COLO829 (cell line): ENCODE measurements around the gene BMERB1.
A peak's percentile ranks its signal among the peaks of the same experiment; 100 is the strongest.
"Not testable (repeated sequence)": the region's sequence is repeated elsewhere in the genome, so short reads cannot be mapped to it uniquely, and the experiment has no call there.

ENCODE experiments used
- DNase-seq: peaks from one replicate; pipeline ENCODE4 v3.0.0; 2012; ENCODE audit warnings: low spot score

The BMERB1 gene

GRCh38 chr16:15523939-15524338 lies 89.6 kb downstream of the BMERB1 start:
- no peak for DNase-seq

DNA sequence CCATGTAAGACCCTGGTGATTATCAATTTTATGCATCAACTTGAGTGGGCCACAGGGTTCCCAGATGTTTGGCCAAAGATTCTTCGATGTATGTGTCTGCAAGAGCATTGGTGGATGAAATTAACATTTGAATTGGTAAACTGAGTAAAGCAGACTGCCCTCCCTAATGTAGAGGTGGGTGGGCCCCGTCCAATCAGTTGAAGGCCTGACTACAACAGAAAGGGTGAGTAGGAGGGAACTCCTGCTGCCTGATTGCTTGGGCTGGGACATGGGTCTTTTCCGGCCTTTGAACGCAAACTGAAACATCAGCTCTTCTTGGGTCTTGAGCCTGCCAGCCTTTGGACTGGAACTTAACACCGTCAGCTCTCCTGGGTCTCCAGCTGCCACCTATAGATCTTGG lies 90.6 kb downstream of the BMERB1 start:
- DNase-seq = no peak

GRCh38 chr16:15526097-15526496 lies 91.7 kb downstream of the BMERB1 start:
- no peak for DNase-seq

DNA sequence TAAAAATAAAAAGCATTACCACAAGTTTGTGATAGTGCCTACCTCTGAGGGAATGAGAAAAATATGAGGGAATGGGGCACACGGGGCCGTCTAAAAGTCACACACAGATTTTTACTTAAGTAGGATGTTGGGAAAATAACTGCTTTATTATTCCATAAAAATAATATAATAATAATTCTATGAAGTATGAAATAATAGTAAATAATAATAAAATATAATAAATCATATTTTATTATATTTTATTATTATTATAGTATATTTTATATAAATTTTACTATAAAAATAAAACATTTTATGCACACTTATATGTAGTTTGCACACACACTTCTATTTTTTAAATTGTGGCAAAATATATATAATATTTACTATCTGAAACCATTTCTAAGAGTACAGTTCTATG lies 92.3 kb downstream of the BMERB1 start:
- no peak for DNase-seq

- DNase-seq = peak; percentile 69
Observed at GRCh38 chr16:15529673-15530072, 95.3 kb downstream of the BMERB1 start.

- no peak for DNase-seq
Observed at GRCh38 chr16:15530085-15530484, 95.7 kb downstream of the BMERB1 start.

GRCh38 chr16:15532825-15533224 lies 98.4 kb downstream of the BMERB1 start:
- no peak for DNase-seq

DNA sequence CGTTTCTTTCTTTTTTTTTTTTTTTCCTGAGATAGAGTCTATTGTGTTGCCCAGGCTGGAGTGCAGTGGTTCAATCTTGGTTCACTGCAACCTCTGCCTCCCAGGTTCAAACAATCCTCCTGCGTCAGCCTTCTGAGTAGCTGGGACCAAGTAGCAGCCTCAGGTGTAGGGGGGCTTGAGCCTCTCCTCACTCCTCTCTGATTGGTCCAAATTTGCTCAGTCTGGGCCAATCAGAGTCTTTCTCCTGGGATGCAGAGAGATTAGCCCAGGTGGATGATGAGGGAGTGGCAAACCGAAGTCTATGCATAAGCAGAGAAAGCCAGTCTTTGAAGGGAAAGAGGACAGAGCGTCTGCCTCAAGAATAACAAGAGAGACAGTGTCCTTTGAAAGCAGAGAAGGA lies 99.0 kb downstream of the BMERB1 start:
- no peak for DNase-seq

DNA sequence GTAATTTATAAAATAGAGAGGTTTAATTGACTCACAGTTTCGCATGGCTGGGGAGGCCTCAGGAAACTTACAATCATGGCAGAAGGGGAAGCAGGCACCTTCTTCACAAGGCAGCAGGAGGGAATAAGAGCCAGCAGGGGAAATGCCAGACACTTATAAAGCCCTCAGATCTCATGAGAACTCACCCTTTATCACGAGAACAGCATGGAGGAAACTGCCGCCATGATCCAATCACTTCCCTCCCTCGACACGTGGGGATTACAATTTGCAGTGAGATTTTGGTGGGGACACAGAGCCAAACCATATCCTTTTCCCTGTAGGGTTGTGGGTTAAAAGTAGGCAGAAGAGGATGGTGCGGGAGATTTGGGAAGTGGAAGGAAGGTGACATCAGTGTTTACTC lies 101.4 kb downstream of the BMERB1 start:
- no peak for DNase-seq

DNA sequence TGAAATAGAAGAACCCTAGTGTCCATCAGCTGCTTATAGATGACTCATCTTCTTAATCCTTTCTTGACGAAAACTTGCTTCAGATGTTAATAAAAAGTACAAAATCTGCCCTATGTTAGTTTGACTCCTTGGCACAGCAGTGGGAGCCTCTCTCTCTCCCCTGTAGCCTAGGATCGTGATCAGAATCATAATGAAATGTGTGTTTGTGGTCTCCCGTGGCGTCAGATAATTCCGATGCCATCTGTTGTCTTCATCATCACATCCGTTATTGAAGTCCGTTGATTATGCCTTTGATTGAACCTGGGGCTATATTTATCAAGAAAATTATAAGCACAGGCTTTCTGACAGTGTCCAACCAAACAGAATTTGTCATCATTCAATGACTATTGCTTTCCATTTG lies 102.5 kb downstream of the BMERB1 start:
- no peak for DNase-seq

GRCh38 chr16:15538507-15538906 lies 104.1 kb downstream of the BMERB1 start:
- DNase-seq = no peak

DNA sequence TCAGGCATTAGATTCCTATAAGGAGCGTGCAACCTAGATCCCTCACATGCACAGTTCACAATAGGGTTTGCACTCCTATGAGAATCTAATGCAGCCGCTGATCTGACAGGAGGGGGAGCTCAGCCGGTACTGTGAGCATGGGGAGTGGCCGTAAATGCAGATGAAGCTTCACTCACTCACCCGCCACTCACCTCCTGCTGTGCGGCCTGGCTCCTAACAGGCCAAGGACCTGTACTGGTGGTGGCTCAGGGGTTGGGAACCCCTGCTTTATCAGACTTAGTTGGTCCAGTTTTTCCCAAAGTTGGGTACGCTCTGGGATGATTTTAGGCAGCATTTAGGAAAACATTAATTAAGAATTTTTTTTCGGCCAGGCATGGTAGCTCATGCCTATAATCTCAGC lies 104.8 kb downstream of the BMERB1 start:
- DNase-seq = no peak

- DNase-seq = no peak
Observed at GRCh38 chr16:15542261-15542660, 107.9 kb downstream of the BMERB1 start.

DNA sequence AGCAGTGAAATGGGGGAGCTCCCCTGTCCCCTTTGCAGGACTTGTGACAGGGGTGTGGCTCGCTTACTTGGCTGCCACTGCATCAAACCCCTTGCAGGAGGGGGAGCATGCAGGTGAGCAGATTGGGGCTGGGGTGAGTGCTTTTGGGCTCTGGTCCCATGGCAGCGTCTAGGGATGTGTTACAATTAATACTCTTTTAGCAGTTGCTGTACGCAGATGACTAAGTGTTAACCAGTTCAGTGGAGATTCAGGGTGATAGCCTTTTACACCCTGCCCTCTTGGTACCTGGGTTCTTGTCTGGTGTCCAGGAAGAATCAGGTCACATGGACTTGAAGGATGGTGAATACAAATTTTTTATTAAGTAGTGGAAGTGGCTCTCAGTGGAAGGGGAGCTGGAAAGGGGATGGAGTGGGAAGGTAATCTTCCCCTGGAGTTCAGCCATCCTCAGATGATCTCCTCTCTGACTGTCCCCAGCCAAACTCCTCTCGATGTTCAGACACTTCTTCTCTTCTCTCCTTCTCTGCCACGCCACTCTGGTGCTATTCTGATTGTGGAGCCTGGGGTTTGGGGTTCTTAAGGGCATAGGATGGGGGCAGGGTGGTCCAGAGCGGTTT lies 108.5 kb downstream of the BMERB1 start:
- no peak for DNase-seq

- no peak for DNase-seq
Observed at GRCh38 chr16:15544405-15544804, 110.0 kb downstream of the BMERB1 start.

- DNase-seq = no peak
Observed at GRCh38 chr16:15545544-15545943, 111.2 kb downstream of the BMERB1 start.

- DNase-seq = not testable (repeated sequence)
Observed at GRCh38 chr16:15547072-15547767, 112.8 kb downstream of the BMERB1 start.

GRCh38 chr16:15547768-15548096 lies 113.3 kb downstream of the BMERB1 start:
- DNase-seq = no peak

DNA sequence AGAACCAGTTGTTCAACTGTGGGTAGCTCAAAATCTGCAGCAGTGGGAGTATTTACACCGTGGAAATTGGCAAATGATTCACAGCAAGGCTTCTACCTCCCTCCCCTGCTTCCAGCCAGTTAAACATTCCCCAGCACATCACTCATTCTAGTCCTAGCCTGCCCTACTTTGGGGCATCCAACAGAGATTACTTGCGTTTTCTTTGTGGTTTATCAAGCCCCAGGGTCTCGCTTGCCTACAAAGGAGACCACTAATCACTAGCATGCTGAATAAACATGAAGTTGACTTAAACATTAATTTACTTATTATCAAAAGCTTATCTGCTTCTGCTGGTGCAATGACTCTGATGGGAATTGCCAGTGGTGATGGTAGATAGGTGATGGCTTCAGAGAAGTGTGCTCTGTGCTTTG lies 114.1 kb downstream of the BMERB1 start:
- no peak for DNase-seq

GRCh38 chr16:15552507-15552906 lies 118.1 kb downstream of the BMERB1 start:
- no peak for DNase-seq

DNA sequence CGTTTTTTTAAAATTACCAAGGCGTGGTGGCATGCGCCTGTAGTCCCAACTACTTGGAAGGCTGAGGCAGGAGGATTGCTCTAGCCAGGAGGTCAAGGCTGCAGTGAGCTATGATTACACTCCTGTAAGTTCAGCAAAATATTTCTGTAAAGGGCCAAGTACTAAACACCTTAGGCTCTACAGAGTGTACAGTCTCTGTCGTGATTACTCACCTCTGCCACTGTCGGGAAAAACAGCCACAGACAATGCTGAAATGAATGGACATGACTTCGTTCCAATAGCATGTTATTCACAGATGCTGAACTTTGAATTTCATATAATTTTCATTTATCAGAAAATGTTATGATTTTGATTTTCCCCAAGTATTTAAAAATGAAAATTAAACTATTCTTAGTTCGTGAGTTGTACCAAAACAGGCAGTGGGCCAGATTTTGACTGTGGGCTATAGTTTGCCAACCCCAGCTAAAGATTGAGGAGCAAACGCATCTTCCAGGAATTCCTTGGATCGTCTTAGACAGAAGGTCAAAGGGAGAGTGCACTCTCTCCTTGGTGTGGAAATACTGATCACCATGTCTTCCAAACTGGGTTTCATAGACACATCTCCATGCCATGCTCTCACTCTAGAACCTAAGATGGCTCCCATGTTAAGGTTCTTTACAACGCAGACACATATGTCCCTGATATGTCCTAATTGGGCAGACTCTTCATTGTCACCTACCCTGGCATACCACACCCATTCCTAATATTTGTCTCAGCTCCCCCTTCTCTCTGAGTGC lies 119.1 kb downstream of the BMERB1 start:
- no peak for DNase-seq

- no peak for DNase-seq
Observed at GRCh38 chr16:15556130-15556529, 121.7 kb downstream of the BMERB1 start.

- DNase-seq = no peak
Observed at GRCh38 chr16:15557258-15557657, 122.9 kb downstream of the BMERB1 start.
